HepG2 (cell line): ENCODE measurements around the gene SLC6A8. TPM values are rescaled to one million over a fixed set of nuclear protein-coding genes. Genes with fewer than 3 reads are reported as not detected.

Source experiments
- ATAC-seq: fragments of 200-7000 bp; cut with Tn5 transposase; 3 replicates; pipeline ENCODE4 v1.9.1; 2020; ENCODE audit warnings: mild to moderate bottlenecking, moderate library complexity
- BruUV-seq: library from RNA; stranded (reverse); fragments of 400-500 nt; replicated peaks from 2 replicates; lab custom pipeline; 2021; lab: Mats Ljungman, UMichigan
- CTCF ChIA-PET: fragments of 300-600 bp; formaldehyde crosslinking; extraction: SDS; loops from one replicate; lab custom pipeline; 2021; ENCODE audit warnings: low total read pairs, inconsistent platforms, low intra/inter-chr PET ratio; lab: Yijun Ruan, JAX
- POLR2A ChIA-PET: fragments of 350-600 bp; sonication (Branson Sonifier 250); formaldehyde crosslinking; loops from one replicate; lab custom pipeline; 2020; ENCODE audit warnings: antibody characterized with exemption, inconsistent platforms; lab: Yijun Ruan, JAX
- DNase-seq: peaks from one replicate; pipeline ENCODE4 v3.0.0-alpha.2; 2015; ENCODE audit warnings: low spot score
- FAIRE-seq: peaks from 3 replicates; lab custom pipeline; 2011; peaks lifted over from hg19 to GRCh38; lab: Jason Lieb, UNC
- H2AFZ ChIP-seq: one replicate; pipeline ENCODE4 v1.6.1; 2011; ENCODE audit warnings: low read length, inconsistent platforms
- H3K27ac ChIP-seq: fragments of 300-600 bp; 3 replicates; pipeline ENCODE4 v1.8.0; 2011; ENCODE audit warnings: mixed run types, mild to moderate bottlenecking, mixed read lengths, low read length, inconsistent platforms; ENCODE audit not compliant: insufficient read depth; ENCODE audit errors: extremely low read length
- H3K27me3 ChIP-seq, 2 experiments: fragments of 200-600 bp in 1 of 2; 2 replicates in 1 of 2; 3 replicates in 1 of 2; pipeline versions ENCODE4 v1.6.0 to v1.8.0; 2011; ENCODE audit warnings: low read length in 2 of 2, mild to moderate bottlenecking in 2 of 2, moderate library complexity in 2 of 2, inconsistent platforms in 1 of 2; ENCODE audit not compliant: insufficient read depth in 2 of 2, control insufficient read depth in 1 of 2
- H3K36me3 ChIP-seq, 2 experiments: fragments of 200-600 bp in 1 of 2; replicated peaks in 1 of 2; 2 replicates in 1 of 2; 3 replicates in 1 of 2; pipeline versions ENCODE4 v1.5.1 to v1.8.0; 2011; ENCODE audit warnings: low read length in 2 of 2, inconsistent platforms in 1 of 2; ENCODE audit not compliant: insufficient read depth in 2 of 2, control insufficient read depth in 1 of 2
- H3K4me1 ChIP-seq: 2 replicates; pipeline ENCODE4 v1.5.1; 2012; ENCODE audit warnings: low read length, inconsistent platforms; ENCODE audit not compliant: insufficient read depth
- H3K4me2 ChIP-seq: 2 replicates; pipeline ENCODE4 v1.6.0; 2011; ENCODE audit warnings: low read depth, low read length, inconsistent platforms
- H3K4me3 ChIP-seq, 3 experiments: fragments of 200-600 bp in 1 of 3; sonication (generic), shearing (Covaris generic) in 1 of 3; replicated peaks in 1 of 3; 2 replicates each; pipeline ENCODE4 v1.5.1; 2011 to 2016; ENCODE audit warnings: low read length in 3 of 3, inconsistent platforms in 2 of 3, low read depth in 2 of 3, mild to moderate bottlenecking in 2 of 3, control low read depth in 1 of 3, mixed read lengths in 1 of 3; ENCODE audit not compliant: insufficient read depth in 1 of 3
- H3K79me2 ChIP-seq: one replicate; pipeline ENCODE4 v1.6.1; 2011; ENCODE audit warnings: low read length, inconsistent platforms; ENCODE audit not compliant: insufficient read depth
- H3K9ac ChIP-seq: 2 replicates; pipeline ENCODE4 v1.6.0; 2011; ENCODE audit warnings: mild to moderate bottlenecking, low read depth, low read length, inconsistent platforms; ENCODE audit not compliant: insufficient read depth
- H3K9me3 ChIP-seq: 2 replicates; pipeline ENCODE4 v1.5.1; 2012; ENCODE audit warnings: mild to moderate bottlenecking, low read length
- H4K20me1 ChIP-seq: 2 replicates; pipeline ENCODE4 v1.6.0; 2011; ENCODE audit warnings: inconsistent platforms, mild to moderate bottlenecking, low read length, moderate library complexity; ENCODE audit not compliant: insufficient read depth
- NCOA1 ChIP-seq: sonication (generic); formaldehyde crosslinking; IDR thresholded peaks from 2 replicates; pipeline ENCODE4 v1.9.0; 2021; ENCODE audit warnings: missing genetic modification reagents
- ZFP41 ChIP-seq: sonication (generic); formaldehyde crosslinking; IDR thresholded peaks from 2 replicates; pipeline ENCODE4 v1.4.0; 2020; ENCODE audit warnings: mild to moderate bottlenecking, missing genetic modification reagents, borderline replicate concordance
- ZNF296 ChIP-seq: sonication (generic); formaldehyde crosslinking; conservative IDR thresholded peaks from 2 replicates; pipeline ENCODE4 v1.5.0; 2020; ENCODE audit warnings: mild to moderate bottlenecking, missing genetic modification reagents
- ZNF749 ChIP-seq: sonication (generic); formaldehyde crosslinking; IDR thresholded peaks from 2 replicates; pipeline ENCODE4 v1.8.0; 2022; ENCODE audit warnings: mild to moderate bottlenecking, missing genetic modification reagents, moderate library complexity, borderline replicate concordance
- WGBS: methylation state at CpG from one replicate; pipeline ENCODE4 v1.1.6; 2017; ENCODE audit warnings: low lambda C conversion rate; 5-methylcytosine and 5-hydroxymethylcytosine counted together
- in situ Hi-C: cut with HindIII; loops from 2 replicates; pipeline ENCODE4 v1.10.0; 2017; ENCODE audit warnings: low pct_unique_long_range_greater_than_20kb; ENCODE audit not compliant: extremely low pct_ligation_motif_present
- intact Hi-C: fragments of 100-400 bp; cut with micrococcal nuclease; formaldehyde crosslinking; loops from one replicate; pipeline ENCODE4 v1.10.0; 2022; ENCODE audit not compliant: unreplicated experiment
- polyA plus RNA-seq, 8 experiments: library from polyadenylated mRNA; depleted of rRNA in 3 of 8; stranded (reverse) in 7 of 8; unstranded in 1 of 8; fragments of >200 nt; fragmentation: Illumina TruSeq in 4 of 8; extraction: Trizol in 4 of 8; gene quantifications; 2 replicates each; pipeline versions ENCODE4 v1.2.1 to v1.2.3, GENCODE V29; 2011 to 2016; ENCODE audit warnings: low read depth in 4 of 8, missing spikeins in 1 of 8, mixed read lengths in 1 of 8; ENCODE audit not compliant: insufficient read depth in 1 of 8
- total RNA-seq, 5 experiments: library from RNA; depleted of rRNA; stranded (reverse); fragments of >200 nt; fragmentation: Illumina TruSeq; extraction: Trizol; gene quantifications; 2 replicates each; pipeline ENCODE4 v1.2.3, GENCODE V29; 2016; ENCODE audit warnings: low read depth in 1 of 5
- TF ChIP-seq, protein P1 (sequence below): sonication (generic); formaldehyde crosslinking; IDR thresholded peaks from 2 replicates; pipeline ENCODE4 v1.5.0; 2020; ENCODE audit warnings: missing genetic modification reagents
- TF ChIP-seq, protein P2 (sequence below), 2 experiments: fragments of 450-650 bp in 1 of 2; sonication (generic) in 1 of 2; formaldehyde crosslinking; IDR thresholded peaks; 2 replicates each; pipeline versions ENCODE4 v1.5.0 to v1.8.0; 2020 to 2022; ENCODE audit warnings: mild to moderate bottlenecking in 1 of 2, missing genetic modification reagents in 1 of 2

Gene SLC6A8
- total and polyA plus RNA-seq, 2 of the 13 experiments (the other 11 are each of a cell fraction or from before 2014, with no cell fraction given) = 13.9 to 176 TPM

DNA sequence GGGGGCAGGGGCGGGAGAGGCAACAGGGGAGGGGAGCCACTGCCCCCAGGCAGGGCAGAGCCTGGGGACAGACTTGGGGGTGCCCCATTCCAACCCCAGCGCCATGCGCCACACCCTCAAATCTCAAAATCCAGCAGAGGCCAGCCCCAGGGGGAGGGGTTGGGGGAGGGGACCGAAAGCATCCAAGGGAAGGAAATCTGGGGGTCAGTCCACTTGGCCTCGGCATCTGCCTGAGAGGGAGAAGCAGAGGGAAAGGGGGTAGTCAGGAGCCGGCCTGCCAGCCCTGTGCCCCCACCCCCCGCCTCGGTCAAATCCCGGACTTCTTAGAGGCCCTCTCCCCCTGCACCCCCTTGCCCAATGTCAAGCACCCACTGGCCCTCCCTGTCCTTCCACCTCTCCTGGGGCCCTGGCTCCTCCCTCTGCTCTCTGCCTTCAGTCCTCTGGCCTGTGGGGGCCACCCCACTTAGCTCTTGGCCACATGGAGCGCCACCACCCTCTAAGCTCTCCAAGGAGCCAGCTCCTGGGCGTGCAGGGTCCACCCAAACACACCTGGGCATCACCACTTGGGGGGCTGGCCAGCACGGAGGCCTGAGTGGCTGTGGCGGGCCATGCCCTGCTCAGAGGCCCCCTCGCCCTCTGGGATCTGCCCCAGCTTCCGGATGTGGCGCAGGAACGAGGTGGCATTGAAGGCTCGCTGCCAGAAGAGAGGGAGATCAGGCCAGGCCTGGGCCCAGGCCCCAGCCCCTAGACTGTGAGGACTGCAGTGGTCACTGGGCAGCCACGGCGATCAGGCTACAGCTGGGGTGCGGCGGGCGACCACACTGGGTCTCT, 17.6 kb upstream of the SLC6A8 start:
- no TSS peak for BruUV-seq
- ChIA-PET POLR2A (interaction anchor here (1.3 kb wide), 1 partner anchor 47 kb away, joined by 3 read pairs; no protein-coding TSS in a partner anchor), CTCF (interaction anchor here (1.3 to 3.1 kb wide), 5 partner anchors 39 to 131 kb away, joined by 3 to 35 read pairs (median 5); no protein-coding TSS in a partner anchor)
- Histone ChIP-seq H3K79me2 (no peaks in the 10 kb centered on the region), H3K27ac (no peak overlapping the region), H3K36me3 (no peaks in the 10 kb centered on the region), H3K27me3 (peaks cover 0 to 9% of the 10 kb centered on the region in 2 experiments; a peak in 2 of 5 replicates), H3K4me3 (no peak overlapping the region), H3K9me3 (no peaks in the 10 kb centered on the region), H4K20me1 (no peaks in the 10 kb centered on the region), H3K4me1 (peaks cover 58% of the 10 kb centered on the region), H3K4me2 (no peak overlapping the region), H2AFZ (no peak overlapping the region), H3K9ac (no peak overlapping the region)
- in situ Hi-C loops = loop anchor here (5.0 to 25.0 kb wide), 2 partner anchors 113 to 708 kb away; no protein-coding TSS in a partner anchor
- DNase-seq (no peak), FAIRE-seq (no peak), ATAC-seq (no peak)
- no peak for TF ChIP-seq NCOA1 (CRISPR knock-in tag)
- TF ChIP-seq ZNF749 (CRISPR knock-in tag) = no peak
- TF ChIP-seq ZFP41 = no peak
- TF ChIP-seq, protein P1, sequence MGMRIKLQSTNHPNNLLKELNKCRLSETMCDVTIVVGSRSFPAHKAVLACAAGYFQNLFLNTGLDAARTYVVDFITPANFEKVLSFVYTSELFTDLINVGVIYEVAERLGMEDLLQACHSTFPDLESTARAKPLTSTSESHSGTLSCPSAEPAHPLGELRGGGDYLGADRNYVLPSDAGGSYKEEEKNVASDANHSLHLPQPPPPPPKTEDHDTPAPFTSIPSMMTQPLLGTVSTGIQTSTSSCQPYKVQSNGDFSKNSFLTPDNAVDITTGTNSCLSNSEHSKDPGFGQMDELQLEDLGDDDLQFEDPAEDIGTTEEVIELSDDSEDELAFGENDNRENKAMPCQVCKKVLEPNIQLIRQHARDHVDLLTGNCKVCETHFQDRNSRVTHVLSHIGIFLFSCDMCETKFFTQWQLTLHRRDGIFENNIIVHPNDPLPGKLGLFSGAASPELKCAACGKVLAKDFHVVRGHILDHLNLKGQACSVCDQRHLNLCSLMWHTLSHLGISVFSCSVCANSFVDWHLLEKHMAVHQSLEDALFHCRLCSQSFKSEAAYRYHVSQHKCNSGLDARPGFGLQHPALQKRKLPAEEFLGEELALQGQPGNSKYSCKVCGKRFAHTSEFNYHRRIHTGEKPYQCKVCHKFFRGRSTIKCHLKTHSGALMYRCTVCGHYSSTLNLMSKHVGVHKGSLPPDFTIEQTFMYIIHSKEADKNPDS = no peak
- TF ChIP-seq, protein P2, sequence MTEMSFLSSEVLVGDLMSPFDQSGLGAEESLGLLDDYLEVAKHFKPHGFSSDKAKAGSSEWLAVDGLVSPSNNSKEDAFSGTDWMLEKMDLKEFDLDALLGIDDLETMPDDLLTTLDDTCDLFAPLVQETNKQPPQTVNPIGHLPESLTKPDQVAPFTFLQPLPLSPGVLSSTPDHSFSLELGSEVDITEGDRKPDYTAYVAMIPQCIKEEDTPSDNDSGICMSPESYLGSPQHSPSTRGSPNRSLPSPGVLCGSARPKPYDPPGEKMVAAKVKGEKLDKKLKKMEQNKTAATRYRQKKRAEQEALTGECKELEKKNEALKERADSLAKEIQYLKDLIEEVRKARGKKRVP (CRISPR knock-in tag; IDR thresholded peaks at IDR 0.05) = no peak
- TF ChIP-seq ZNF296 (CRISPR knock-in tag) = no peak
- intact Hi-C loops = loop anchor here (2.0 kb wide), 1 partner anchor 115 kb away; no protein-coding TSS in a partner anchor
- WGBS = 78% methylated on average over 3 of the region's 23 CpGs
